Panc1 (cell line): ENCODE data around the gene SYPL2. TPM values are rescaled to one million over a fixed set of nuclear protein-coding genes. Genes with fewer than 3 reads are reported as not detected.

Source experiments
- ATAC-seq: fragments of 200-7000 bp; cut with Tn5 transposase; 2 replicates; pipeline ENCODE4 v1.9.1; 2020; ENCODE audit warnings: mild to moderate bottlenecking, moderate library complexity
- BruUV-seq: library from RNA; stranded (reverse); fragments of 400-500 nt; replicated peaks from 2 replicates; lab custom pipeline; 2021; lab: Mats Ljungman, UMichigan
- CTCF ChIA-PET: fragments of 300-600 bp; sonication (Branson Sonifier 250); formaldehyde crosslinking; loops from one replicate; lab custom pipeline; 2022; ENCODE audit warnings: antibody characterized with exemption; lab: Charles Lee
- POLR2A ChIA-PET: fragments of 300-600 bp; sonication (Branson Sonifier 250); formaldehyde crosslinking; loops from one replicate; lab custom pipeline; 2022; ENCODE audit warnings: antibody characterized with exemption; lab: Charles Lee
- DNase-seq: peaks from one replicate; pipeline ENCODE4 v3.0.0-alpha.2; 2010; ENCODE audit warnings: low read depth, low spot score
- H3K27ac ChIP-seq: 2 replicates; pipeline ENCODE4 v1.5.1; 2011; ENCODE audit warnings: mild to moderate bottlenecking, low read length, inconsistent platforms
- H3K27me3 ChIP-seq: fragments of 200-500 bp; sonication (Bioruptor generic); 2 replicates; pipeline ENCODE4 v1.6.0; 2014; ENCODE audit warnings: low read length, inconsistent platforms; ENCODE audit not compliant: control insufficient read depth, insufficient read depth
- H3K36me3 ChIP-seq: fragments of 200-500 bp; sonication (Bioruptor generic); 2 replicates; pipeline ENCODE4 v1.5.1; 2014; ENCODE audit warnings: inconsistent platforms, mild to moderate bottlenecking, low read length, moderate library complexity; ENCODE audit not compliant: control insufficient read depth, insufficient read depth
- H3K4me1 ChIP-seq: 2 replicates; pipeline ENCODE4 v1.5.1; 2011; ENCODE audit warnings: inconsistent platforms, mild to moderate bottlenecking, low read length, moderate library complexity; ENCODE audit not compliant: control insufficient read depth, insufficient read depth
- H3K4me3 ChIP-seq, 2 experiments: 2 replicates each; pipeline ENCODE4 v1.5.1; 2011 to 2012; ENCODE audit warnings: low read depth in 2 of 2, low read length in 2 of 2, mild to moderate bottlenecking in 2 of 2, inconsistent platforms in 1 of 2, moderate library complexity in 1 of 2
- H3K9me3 ChIP-seq: fragments of 200-500 bp; sonication (Bioruptor generic); 2 replicates; pipeline ENCODE4 v1.5.1; 2014; ENCODE audit warnings: low read depth, mild to moderate bottlenecking, inconsistent platforms, low read length, moderate library complexity; ENCODE audit not compliant: control insufficient read depth, insufficient read depth
- POLR2AphosphoS5 ChIP-seq: IDR thresholded peaks from 2 replicates; pipeline ENCODE4 v1.6.1; 2012; ENCODE audit warnings: mild to moderate bottlenecking, low read depth, low read length, moderate library complexity
- SIN3A ChIP-seq: IDR thresholded peaks from 2 replicates; pipeline ENCODE4 v1.6.1; 2012; ENCODE audit warnings: low read depth, mild to moderate bottlenecking, low read length, moderate library complexity, borderline replicate concordance; ENCODE audit not compliant: insufficient read depth
- TCF7L2 ChIP-seq: IDR thresholded peaks from 2 replicates; pipeline ENCODE4 v1.6.1; 2011; ENCODE audit warnings: mild to moderate bottlenecking, low read depth, low read length, inconsistent platforms
- in situ Hi-C: cut with HindIII; loops from 2 replicates; pipeline ENCODE4 v1.10.0; 2016; ENCODE audit warnings: low sequenced_read_pairs, low pct_unique_long_range_greater_than_20kb
- intact Hi-C: fragments of 100-400 bp; cut with micrococcal nuclease; formaldehyde crosslinking; loops from one replicate; pipeline ENCODE4 v1.10.0; 2022; ENCODE audit not compliant: unreplicated experiment
- total RNA-seq: library from RNA; stranded (reverse); gene quantifications from one replicate; pipeline ENCODE4 v1.2.1, GENCODE V29; 2021; ENCODE audit not compliant: unreplicated experiment
- TF ChIP-seq, protein P1 (sequence below): fragments of 450-650 bp; IDR thresholded peaks from 2 replicates; pipeline ENCODE4 v1.5.1; 2017; ENCODE audit warnings: mild to moderate bottlenecking
- TF ChIP-seq, protein P2 (sequence below), 2 experiments: IDR thresholded peaks; 2 replicates each; pipeline ENCODE4 v1.6.1; 2011 to 2012; ENCODE audit warnings: low read depth in 2 of 2, control low read depth in 1 of 2, low read length in 1 of 2, mild to moderate bottlenecking in 1 of 2, moderate library complexity in 1 of 2; ENCODE audit not compliant: insufficient read depth in 1 of 2

Gene SYPL2
- total RNA-seq, 1 experiment from 2014 or later: 0.74 TPM

DNA sequence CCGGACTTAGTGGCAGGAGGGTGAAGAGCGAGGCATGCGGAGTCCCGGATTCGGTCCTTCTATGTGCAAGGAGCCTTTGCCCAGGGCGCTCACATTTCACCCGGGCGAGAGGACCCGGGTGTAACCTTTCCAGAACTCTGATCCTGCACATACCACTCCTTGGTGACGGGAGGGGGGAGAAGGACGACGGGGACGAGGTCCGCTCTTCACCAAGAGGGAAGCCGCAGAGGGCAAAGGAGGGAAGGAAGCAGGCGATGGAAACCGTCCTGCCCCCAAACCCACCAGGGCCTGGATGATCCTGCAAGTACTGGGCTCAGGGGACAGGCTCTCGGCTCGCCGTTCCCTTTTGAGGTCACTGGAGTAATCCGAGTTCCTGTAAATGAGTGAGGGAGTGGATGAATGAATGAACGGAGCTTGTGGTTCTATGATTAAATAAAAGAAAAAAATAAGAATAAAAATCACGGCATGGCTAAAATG lies 993 bp downstream of the SYPL2 start:
- intact Hi-C loops: no loop called here
- POLR2A ChIA-PET: no interaction called here
- in situ Hi-C loops: no loop called here
- ATAC-seq: no peak
- BruUV-seq: no TSS peak
- no peak overlapping the region for H3K4me3 ChIP-seq
- H3K9me3 ChIP-seq: no peaks in the 10 kb centered on the region
- DNase-seq: no peak
- no peaks in the 10 kb centered on the region for H3K4me1 ChIP-seq
- H3K27me3 ChIP-seq: peaks cover 20% of the 10 kb centered on the region
- no peaks in the 10 kb centered on the region for H3K36me3 ChIP-seq
- TF ChIP-seq SIN3A: no peak
- TF ChIP-seq, protein P1, sequence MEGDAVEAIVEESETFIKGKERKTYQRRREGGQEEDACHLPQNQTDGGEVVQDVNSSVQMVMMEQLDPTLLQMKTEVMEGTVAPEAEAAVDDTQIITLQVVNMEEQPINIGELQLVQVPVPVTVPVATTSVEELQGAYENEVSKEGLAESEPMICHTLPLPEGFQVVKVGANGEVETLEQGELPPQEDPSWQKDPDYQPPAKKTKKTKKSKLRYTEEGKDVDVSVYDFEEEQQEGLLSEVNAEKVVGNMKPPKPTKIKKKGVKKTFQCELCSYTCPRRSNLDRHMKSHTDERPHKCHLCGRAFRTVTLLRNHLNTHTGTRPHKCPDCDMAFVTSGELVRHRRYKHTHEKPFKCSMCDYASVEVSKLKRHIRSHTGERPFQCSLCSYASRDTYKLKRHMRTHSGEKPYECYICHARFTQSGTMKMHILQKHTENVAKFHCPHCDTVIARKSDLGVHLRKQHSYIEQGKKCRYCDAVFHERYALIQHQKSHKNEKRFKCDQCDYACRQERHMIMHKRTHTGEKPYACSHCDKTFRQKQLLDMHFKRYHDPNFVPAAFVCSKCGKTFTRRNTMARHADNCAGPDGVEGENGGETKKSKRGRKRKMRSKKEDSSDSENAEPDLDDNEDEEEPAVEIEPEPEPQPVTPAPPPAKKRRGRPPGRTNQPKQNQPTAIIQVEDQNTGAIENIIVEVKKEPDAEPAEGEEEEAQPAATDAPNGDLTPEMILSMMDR: no peak
- no peak for TF ChIP-seq POLR2AphosphoS5
- no peak for TF ChIP-seq TCF7L2
- TF ChIP-seq, protein P2, sequence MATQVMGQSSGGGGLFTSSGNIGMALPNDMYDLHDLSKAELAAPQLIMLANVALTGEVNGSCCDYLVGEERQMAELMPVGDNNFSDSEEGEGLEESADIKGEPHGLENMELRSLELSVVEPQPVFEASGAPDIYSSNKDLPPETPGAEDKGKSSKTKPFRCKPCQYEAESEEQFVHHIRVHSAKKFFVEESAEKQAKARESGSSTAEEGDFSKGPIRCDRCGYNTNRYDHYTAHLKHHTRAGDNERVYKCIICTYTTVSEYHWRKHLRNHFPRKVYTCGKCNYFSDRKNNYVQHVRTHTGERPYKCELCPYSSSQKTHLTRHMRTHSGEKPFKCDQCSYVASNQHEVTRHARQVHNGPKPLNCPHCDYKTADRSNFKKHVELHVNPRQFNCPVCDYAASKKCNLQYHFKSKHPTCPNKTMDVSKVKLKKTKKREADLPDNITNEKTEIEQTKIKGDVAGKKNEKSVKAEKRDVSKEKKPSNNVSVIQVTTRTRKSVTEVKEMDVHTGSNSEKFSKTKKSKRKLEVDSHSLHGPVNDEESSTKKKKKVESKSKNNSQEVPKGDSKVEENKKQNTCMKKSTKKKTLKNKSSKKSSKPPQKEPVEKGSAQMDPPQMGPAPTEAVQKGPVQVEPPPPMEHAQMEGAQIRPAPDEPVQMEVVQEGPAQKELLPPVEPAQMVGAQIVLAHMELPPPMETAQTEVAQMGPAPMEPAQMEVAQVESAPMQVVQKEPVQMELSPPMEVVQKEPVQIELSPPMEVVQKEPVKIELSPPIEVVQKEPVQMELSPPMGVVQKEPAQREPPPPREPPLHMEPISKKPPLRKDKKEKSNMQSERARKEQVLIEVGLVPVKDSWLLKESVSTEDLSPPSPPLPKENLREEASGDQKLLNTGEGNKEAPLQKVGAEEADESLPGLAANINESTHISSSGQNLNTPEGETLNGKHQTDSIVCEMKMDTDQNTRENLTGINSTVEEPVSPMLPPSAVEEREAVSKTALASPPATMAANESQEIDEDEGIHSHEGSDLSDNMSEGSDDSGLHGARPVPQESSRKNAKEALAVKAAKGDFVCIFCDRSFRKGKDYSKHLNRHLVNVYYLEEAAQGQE (IDR thresholded peaks at IDR 0.05; ENCODE audit: insufficient read depth in 1 of 2, low read depth in 2 of 2, low read length in 1 of 2): no peak
- CTCF ChIA-PET: no interaction called here
- H3K27ac ChIP-seq: no peak overlapping the region

DNA sequence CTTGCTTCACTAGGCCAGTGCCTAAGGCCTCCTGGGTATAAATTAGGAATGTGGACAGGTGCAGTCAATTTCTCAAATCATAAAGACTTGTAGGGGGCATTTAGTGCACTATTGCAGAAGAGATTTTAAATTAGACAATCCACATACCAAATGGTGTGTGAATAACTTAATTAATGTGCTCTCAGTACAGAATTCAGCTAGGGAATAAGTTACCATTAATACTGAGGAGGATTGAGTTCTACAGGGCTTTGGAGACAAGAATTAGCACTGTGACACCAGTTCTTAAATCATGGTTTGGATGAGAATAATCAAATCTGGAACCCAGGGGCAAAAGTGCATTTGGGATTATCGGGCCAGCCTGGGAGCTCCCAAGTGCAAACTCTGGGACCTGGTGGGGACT lies 1.7 kb downstream of the SYPL2 start:
- in situ Hi-C loops (no loop called here), intact Hi-C loops (no loop called here)
- BruUV-seq: no TSS peak
- peaks cover 16% of the 10 kb centered on the region for H3K27me3 ChIP-seq
- DNase-seq: no peak
- TF ChIP-seq POLR2AphosphoS5: no peak
- no peak for TF ChIP-seq TCF7L2
- no peak for TF ChIP-seq SIN3A
- TF ChIP-seq, protein P1: no peak
- TF ChIP-seq, protein P2 (IDR thresholded peaks at IDR 0.05; ENCODE audit: insufficient read depth in 1 of 2, low read depth in 2 of 2, low read length in 1 of 2): no peak
- no peak for ATAC-seq
- ChIA-PET CTCF (no interaction called here), POLR2A (no interaction called here)
- no peaks in the 10 kb centered on the region for H3K9me3 ChIP-seq
- H3K4me1 ChIP-seq: no peaks in the 10 kb centered on the region
- no peaks in the 10 kb centered on the region for H3K36me3 ChIP-seq
- H3K4me3 ChIP-seq: no peak overlapping the region
- H3K27ac ChIP-seq: no peak overlapping the region
